Measurements from ENCODE around the gene PRR7.

The PRR7 gene

DNA sequence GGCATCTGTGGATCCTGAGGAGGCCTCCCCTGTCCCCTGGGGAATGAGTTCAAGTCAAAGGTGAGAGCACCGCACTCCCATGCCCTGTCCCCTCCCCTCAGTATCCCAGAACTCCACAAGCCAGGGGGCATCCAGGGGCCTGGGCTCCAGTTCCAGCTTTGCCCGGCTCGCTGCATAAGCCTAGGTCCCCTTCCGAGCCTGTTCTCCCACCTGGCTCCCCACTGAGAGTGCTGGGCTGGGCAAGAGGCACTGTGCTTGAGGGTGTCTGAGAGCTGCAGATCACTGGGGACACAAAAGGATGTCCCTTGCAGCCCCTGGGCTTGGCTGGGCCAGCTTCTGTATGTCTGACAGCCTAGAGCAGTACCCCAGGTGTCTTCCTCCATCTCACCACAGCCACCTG, 58.5 kb downstream of the PRR7 start:
- no peak for TF ChIP-seq CTCF (IDR thresholded peaks at IDR 0.05; ENCODE audit: control insufficient read depth, insufficient read depth, low read depth, low read length, missing control alignments)

More for the DNA sequence above, 58.5 kb downstream of the PRR7 start:
- H3K4me3 ChIP-seq (ENCODE audit: control insufficient read depth, low read depth, low read length), result no peak overlapping the region
- DNase-seq (ENCODE audit: low read depth), result no peak
